ENCODE results near the gene RNU5B-1. TPM values are rescaled to one million over a fixed set of nuclear protein-coding genes. Genes with fewer than 3 reads are reported as not detected.

RNU5B-1 gene
- total RNA-seq, 2 experiments from 2014 or later, result 23.7 to 34.8 TPM

GRCh38 chr15:65305150-65305758, 777 bp downstream of the RNU5B-1 start:
- Histone ChIP-seq H3K27me3 (ENCODE audit: control insufficient read depth in 1 of 2, insufficient read depth in 2 of 2, low read length in 2 of 2) (no peaks in the 10 kb centered on the region), H3K4me1 (ENCODE audit: insufficient read depth, low read length) (peaks cover 22% of the 10 kb centered on the region), H3K9me3 (ENCODE audit: control insufficient read depth in 1 of 2, insufficient read depth in 1 of 2, low read length in 2 of 2) (peaks cover 0 to 11% of the 10 kb centered on the region in 2 experiments), H3K36me3 (ENCODE audit: insufficient read depth, low read length) (no peaks in the 10 kb centered on the region), H3K4me3 (ENCODE audit: low read length) (peak overlapping the region; percentile 61), H3K27ac (ENCODE audit: low read depth in 1 of 2, low read length in 2 of 2) (peak overlapping the region; percentile 72 to 93)
- H3K4me1 Mint-ChIP-seq (ENCODE audit: low read depth), result peaks cover 22% of the 10 kb centered on the region
- intact Hi-C loops (cut with DNase I, micrococcal nuclease), result loop anchor here (2.0 to 10.0 kb wide), 3 partner anchors 120 to 470 kb away; partner anchors contain the start of genes CLPX (in 1 of the 2) and INTS14 (in 1 of the 2)
- H3K36me3 Mint-ChIP-seq (ENCODE audit: low read depth), result peaks cover 18% of the 10 kb centered on the region
- ATAC-seq (ENCODE audit: poor library complexity), result peak; percentile 1
- DNase-seq, result no peak
- peak overlapping the region; percentile 100 for H3K27ac Mint-ChIP-seq
- H3K27me3 Mint-ChIP-seq, result peaks cover 6% of the 10 kb centered on the region
- H3K4me3 Mint-ChIP-seq, result peak overlapping the region; percentile 93
- H3K9me3 Mint-ChIP-seq, result no peaks in the 10 kb centered on the region
- POLR2A ChIA-PET, result interaction anchor here (0.6 to 4.7 kb wide), 35 partner anchors 10 to 1705 kb away, joined by 3 to 106 read pairs (median 4); partner anchors contain the start of genes CIAO2A, CLPX, HACD3 and INTS14
- CTCF ChIA-PET, result interaction anchor here (0.6 to 1.2 kb wide), 7 partner anchors 7 to 80 kb away, joined by 3 to 6 read pairs (median 4); partner anchors contain the start of genes PARP16 and RNU5A-1
- TF ChIP-seq CTCF (IDR thresholded peaks at IDR 0.05), result no peak

GRCh38 chr15:65305776-65306175, 1.3 kb downstream of the RNU5B-1 start:
- Mint-ChIP-seq H3K9me3 (no peaks in the 10 kb centered on the region), H3K27me3 (peaks cover 6% of the 10 kb centered on the region), H3K27ac (peak overlapping the region; percentile 100), H3K4me1 (ENCODE audit: low read depth) (peaks cover 17% of the 10 kb centered on the region), H3K4me3 (peak overlapping the region; percentile 55), H3K36me3 (ENCODE audit: low read depth) (peaks cover 14% of the 10 kb centered on the region)
- DNase-seq, result no peak
- no peak overlapping the region for H3K27ac ChIP-seq (ENCODE audit: low read depth in 1 of 2, low read length in 2 of 2)
- ChIA-PET POLR2A (interaction anchor here (0.7 to 4.7 kb wide), 5 partner anchors 19 to 1767 kb away, joined by 3 to 106 read pairs (median 3); partner anchors contain the start of genes CLPX and PARP16), CTCF (interaction anchor here (0.6 to 1.2 kb wide), 3 partner anchors 8 to 80 kb away, joined by 3 to 4 read pairs (median 3); partner anchors contain the start of gene PARP16)
- TF ChIP-seq CTCF (IDR thresholded peaks at IDR 0.05), result no peak
- H3K36me3 ChIP-seq (ENCODE audit: insufficient read depth, low read length), result no peaks in the 10 kb centered on the region
- no peaks in the 10 kb centered on the region for H3K27me3 ChIP-seq (ENCODE audit: control insufficient read depth in 1 of 2, insufficient read depth in 2 of 2, low read length in 2 of 2)
- no peak for ATAC-seq (ENCODE audit: poor library complexity)
- H3K4me1 ChIP-seq (ENCODE audit: insufficient read depth, low read length), result peaks cover 20% of the 10 kb centered on the region
- no peak overlapping the region for H3K4me3 ChIP-seq (ENCODE audit: low read length)
- intact Hi-C loops (cut with DNase I, micrococcal nuclease), result loop anchor here (2.0 to 10.0 kb wide), 3 partner anchors 121 to 471 kb away; partner anchors contain the start of genes CLPX (in 1 of the 2) and INTS14 (in 1 of the 2)
- H3K9me3 ChIP-seq (ENCODE audit: control insufficient read depth in 1 of 2, insufficient read depth in 1 of 2, low read length in 2 of 2), result peaks cover 0 to 11% of the 10 kb centered on the region in 2 experiments

GRCh38 chr15:65306551-65306950, 2.1 kb downstream of the RNU5B-1 start:
- peaks cover 6% of the 10 kb centered on the region for H3K27me3 Mint-ChIP-seq
- peaks cover 14% of the 10 kb centered on the region for H3K36me3 Mint-ChIP-seq (ENCODE audit: low read depth)
- no peaks in the 10 kb centered on the region for H3K27me3 ChIP-seq (ENCODE audit: control insufficient read depth in 1 of 2, insufficient read depth in 2 of 2, low read length in 2 of 2)
- peaks cover 0 to 5% of the 10 kb centered on the region in 2 experiments for H3K9me3 ChIP-seq (ENCODE audit: control insufficient read depth in 1 of 2, insufficient read depth in 1 of 2, low read length in 2 of 2)
- TF ChIP-seq CTCF (IDR thresholded peaks at IDR 0.05), result no peak
- H3K27ac Mint-ChIP-seq, result peak overlapping the region; percentile 100
- no peaks in the 10 kb centered on the region for H3K36me3 ChIP-seq (ENCODE audit: insufficient read depth, low read length)
- intact Hi-C loops (cut with DNase I, micrococcal nuclease), result loop anchor here in 1 of 2 experiments (10.0 kb wide), 2 partner anchors 308 to 472 kb away; partner anchors contain the start of gene INTS14
- H3K4me3 Mint-ChIP-seq, result peak overlapping the region; percentile 55
- H3K4me3 ChIP-seq (ENCODE audit: low read length), result no peak overlapping the region
- H3K9me3 Mint-ChIP-seq, result no peaks in the 10 kb centered on the region
- DNase-seq, result no peak
- ChIA-PET POLR2A (interaction anchor here (0.7 to 4.7 kb wide), 3 partner anchors 20 to 1766 kb away, joined by 3 to 106 read pairs (median 60); partner anchors contain the start of genes CLPX and PARP16), CTCF (interaction anchor here (0.7 kb wide), 1 partner anchor 267 kb away, joined by 3 read pairs; no protein-coding TSS in a partner anchor)
- no peak for ATAC-seq (ENCODE audit: poor library complexity)
- no peak overlapping the region for H3K27ac ChIP-seq (ENCODE audit: low read depth in 1 of 2, low read length in 2 of 2)
- H3K4me1 ChIP-seq (ENCODE audit: insufficient read depth, low read length), result peaks cover 20% of the 10 kb centered on the region
- peaks cover 17% of the 10 kb centered on the region for H3K4me1 Mint-ChIP-seq (ENCODE audit: low read depth)

Data from CD4-positive, alpha-beta T cell (primary cell).